Cardiac muscle cell (in vitro differentiated cells and primary cell): ENCODE results near the gene SLC9A9. TPM values are rescaled to one million over a fixed set of nuclear protein-coding genes. Genes with fewer than 3 reads are reported as not detected.

ENCODE experiments used
- DNase-seq, 2 donors: peaks; one replicate each; pipeline versions ENCODE4 v3.0.0 to v3.0.0-alpha.2; 2010 to 2017; ENCODE audit warnings: low read depth in 1 of 2, low spot score in 1 of 2
- H3K27ac ChIP-seq: fragments of 200-600 bp; sonication (generic); 2 replicates; pipeline ENCODE4 v1.5.1; 2016
- H3K27me3 ChIP-seq: fragments of 200-600 bp; sonication (generic); 2 replicates; pipeline ENCODE4 v1.6.0; 2016; ENCODE audit warnings: control low read depth
- H3K36me3 ChIP-seq: fragments of 200-600 bp; sonication (generic); 2 replicates; pipeline ENCODE4 v1.5.1; 2016; ENCODE audit warnings: control low read depth
- H3K4me1 ChIP-seq: fragments of 200-600 bp; sonication (generic); 2 replicates; pipeline ENCODE4 v1.8.1; 2017; ENCODE audit warnings: low read depth, mild to moderate bottlenecking, mixed run types
- H3K4me3 ChIP-seq: fragments of 200-600 bp; sonication (generic); 2 replicates; pipeline ENCODE4 v1.5.1; 2016; ENCODE audit warnings: mild to moderate bottlenecking
- H3K9me3 ChIP-seq: fragments of 200-600 bp; sonication (generic); 2 replicates; pipeline ENCODE4 v1.5.1; 2017; ENCODE audit warnings: low read depth, mild to moderate bottlenecking, control low read depth
- polyA plus RNA-seq: library from polyadenylated mRNA; unstranded; fragments of >200 nt; fragmentation: Nextera tagmentation; extraction: Ambion mirVana; gene quantifications from 2 replicates; pipeline ENCODE4 v1.2.1, GENCODE V29; 2016
- total RNA-seq: library from RNA; depleted of rRNA; stranded (reverse); fragments of >200 nt; gene quantifications from 2 replicates; pipeline ENCODE4 v1.2.3, GENCODE V29; 2016
- TF ChIP-seq, protein P1 (sequence below): IDR thresholded peaks from 2 replicates; pipeline ENCODE4 v1.5.1; 2012; ENCODE audit warnings: low read depth, mild to moderate bottlenecking, low read length

Gene SLC9A9
- total and polyA plus RNA-seq, 2 experiments from 2014 or later = 0.73 to 1.5 TPM

DNA sequence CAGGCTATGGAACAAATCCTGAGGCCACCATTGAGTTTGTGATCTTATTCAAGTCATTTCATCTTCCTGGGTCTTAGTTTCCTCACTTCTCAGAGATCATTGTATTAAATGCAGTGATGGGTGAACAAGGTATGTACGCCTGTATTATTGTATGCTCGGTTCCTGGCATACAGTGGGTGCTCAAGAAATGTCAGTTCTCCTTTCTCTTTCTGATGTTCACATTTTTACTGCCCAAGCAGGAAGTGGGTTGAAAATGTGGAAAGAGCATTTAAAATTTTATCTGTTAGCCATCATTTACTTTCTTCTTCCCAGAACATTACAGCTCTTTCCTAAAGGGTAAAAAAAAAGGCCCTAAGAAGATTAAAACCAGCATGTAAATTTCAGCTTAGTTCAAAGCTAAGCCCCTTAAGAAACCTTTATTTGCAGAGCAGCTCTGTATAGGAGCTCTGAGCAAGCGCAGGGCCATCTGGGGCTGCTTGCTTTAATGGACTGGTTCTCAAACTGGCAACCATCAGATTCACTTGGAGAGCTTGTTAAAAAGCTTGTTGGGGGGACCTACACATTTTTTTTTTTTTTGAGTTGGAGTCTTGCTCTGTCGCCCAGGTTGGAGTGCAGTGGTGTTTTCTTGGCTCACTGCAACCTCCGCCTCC is 549.3 kb downstream of the SLC9A9 start:
- no peak for DNase-seq
- no peaks in the 10 kb centered on the region for H3K9me3 ChIP-seq
- H3K4me1 ChIP-seq = peaks cover 14% of the 10 kb centered on the region
- no peak overlapping the region for H3K4me3 ChIP-seq
- H3K27ac ChIP-seq = no peak overlapping the region
- H3K36me3 ChIP-seq = no peaks in the 10 kb centered on the region
- no peaks in the 10 kb centered on the region for H3K27me3 ChIP-seq
- TF ChIP-seq, protein P1, sequence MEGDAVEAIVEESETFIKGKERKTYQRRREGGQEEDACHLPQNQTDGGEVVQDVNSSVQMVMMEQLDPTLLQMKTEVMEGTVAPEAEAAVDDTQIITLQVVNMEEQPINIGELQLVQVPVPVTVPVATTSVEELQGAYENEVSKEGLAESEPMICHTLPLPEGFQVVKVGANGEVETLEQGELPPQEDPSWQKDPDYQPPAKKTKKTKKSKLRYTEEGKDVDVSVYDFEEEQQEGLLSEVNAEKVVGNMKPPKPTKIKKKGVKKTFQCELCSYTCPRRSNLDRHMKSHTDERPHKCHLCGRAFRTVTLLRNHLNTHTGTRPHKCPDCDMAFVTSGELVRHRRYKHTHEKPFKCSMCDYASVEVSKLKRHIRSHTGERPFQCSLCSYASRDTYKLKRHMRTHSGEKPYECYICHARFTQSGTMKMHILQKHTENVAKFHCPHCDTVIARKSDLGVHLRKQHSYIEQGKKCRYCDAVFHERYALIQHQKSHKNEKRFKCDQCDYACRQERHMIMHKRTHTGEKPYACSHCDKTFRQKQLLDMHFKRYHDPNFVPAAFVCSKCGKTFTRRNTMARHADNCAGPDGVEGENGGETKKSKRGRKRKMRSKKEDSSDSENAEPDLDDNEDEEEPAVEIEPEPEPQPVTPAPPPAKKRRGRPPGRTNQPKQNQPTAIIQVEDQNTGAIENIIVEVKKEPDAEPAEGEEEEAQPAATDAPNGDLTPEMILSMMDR = no peak

DNA sequence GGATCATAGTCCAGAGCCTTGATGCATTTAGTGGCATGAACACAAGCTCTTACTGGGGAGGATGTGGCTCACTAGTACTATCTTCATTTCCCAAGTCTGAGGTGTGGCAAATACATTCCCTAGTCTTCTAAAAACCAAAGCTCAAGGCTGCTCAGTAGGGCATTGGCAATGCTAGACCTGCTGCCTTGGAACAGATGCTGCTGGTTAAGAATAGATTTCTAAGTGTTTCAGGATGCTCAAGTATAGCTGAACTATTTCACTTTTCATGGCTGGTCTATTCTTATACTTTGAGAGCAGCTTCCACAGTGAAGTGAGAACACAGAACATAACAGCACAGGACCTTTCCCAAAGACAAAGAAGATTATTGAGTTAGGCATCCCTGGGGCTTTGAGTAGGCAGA is 549.9 kb downstream of the SLC9A9 start:
- H3K4me1 ChIP-seq = peaks cover 19% of the 10 kb centered on the region
- no peak overlapping the region for H3K4me3 ChIP-seq
- H3K27me3 ChIP-seq = no peaks in the 10 kb centered on the region
- peak in 1 of 2 donors; percentile 32 for DNase-seq
- H3K9me3 ChIP-seq = no peaks in the 10 kb centered on the region
- TF ChIP-seq, protein P1 = no peak
- H3K36me3 ChIP-seq = no peaks in the 10 kb centered on the region
- no peak overlapping the region for H3K27ac ChIP-seq

DNA sequence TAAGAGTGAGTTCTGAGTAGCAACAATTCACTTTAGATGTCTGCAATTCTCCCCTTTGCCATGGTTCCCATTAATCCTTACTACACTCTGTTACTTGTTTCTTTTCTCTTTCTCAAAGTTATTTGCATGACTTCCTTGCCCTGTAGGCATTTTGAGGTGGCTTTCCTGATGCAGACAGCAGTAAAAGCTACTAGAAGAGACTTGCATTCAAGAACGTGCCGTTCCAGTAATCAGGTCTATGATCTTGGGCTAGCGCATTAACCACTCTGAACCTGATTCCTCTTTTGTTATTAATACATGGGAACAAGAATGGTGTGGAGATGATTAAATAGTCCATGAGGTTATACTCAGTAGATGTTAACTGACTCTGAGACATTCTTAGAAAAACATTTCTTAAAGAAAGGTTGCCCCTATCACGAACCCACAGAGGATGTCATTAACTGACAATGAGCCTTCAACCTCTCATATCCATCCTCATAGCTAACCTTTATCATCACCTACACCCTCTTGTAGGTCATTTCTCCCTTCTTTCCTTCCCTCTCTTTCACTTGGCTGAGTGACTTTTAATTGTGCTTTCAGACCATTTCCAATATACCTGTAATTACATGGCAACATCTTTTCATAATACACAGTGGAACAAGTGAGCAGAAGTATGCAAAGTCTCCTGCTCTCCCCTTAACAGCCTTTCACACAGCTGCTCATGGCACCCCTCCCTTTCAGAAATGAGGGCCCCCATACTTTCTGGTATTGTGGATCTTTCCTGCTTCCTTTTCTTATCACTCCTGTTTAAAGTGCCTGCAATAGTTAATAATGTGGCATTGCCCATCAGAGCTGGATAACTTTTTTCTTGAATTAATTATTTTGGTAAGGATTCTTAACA is 552.8 kb downstream of the SLC9A9 start:
- Histone ChIP-seq H3K4me1 (peaks cover 21% of the 10 kb centered on the region), H3K27me3 (no peaks in the 10 kb centered on the region), H3K36me3 (no peaks in the 10 kb centered on the region), H3K27ac (no peak overlapping the region), H3K9me3 (no peaks in the 10 kb centered on the region), H3K4me3 (no peak overlapping the region)
- no peak for DNase-seq
- TF ChIP-seq, protein P1 = no peak

DNA sequence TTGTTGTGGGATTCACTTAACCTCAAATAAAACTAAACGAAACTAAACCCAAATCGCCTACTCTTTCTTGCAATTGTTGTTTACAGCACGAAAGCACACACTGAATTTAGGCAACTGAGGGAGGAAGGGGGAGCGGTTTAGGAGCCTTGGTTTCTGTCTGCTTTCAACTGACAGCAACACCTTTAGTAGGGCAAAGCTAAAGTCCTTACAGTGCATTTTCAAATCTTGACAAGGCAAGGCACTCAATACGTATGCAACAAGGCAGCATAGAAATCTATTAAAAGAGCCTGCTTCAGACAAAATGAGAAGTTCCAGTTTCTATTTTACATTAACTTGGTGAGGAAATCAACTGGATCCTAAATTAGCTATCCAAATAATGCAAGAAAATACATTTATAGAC is 554.1 kb downstream of the SLC9A9 start:
- Histone ChIP-seq H3K36me3 (no peaks in the 10 kb centered on the region), H3K27ac (no peak overlapping the region), H3K4me3 (no peak overlapping the region), H3K9me3 (no peaks in the 10 kb centered on the region), H3K27me3 (no peaks in the 10 kb centered on the region), H3K4me1 (peaks cover 21% of the 10 kb centered on the region)
- DNase-seq = no peak
- TF ChIP-seq, protein P1 = no peak

DNA sequence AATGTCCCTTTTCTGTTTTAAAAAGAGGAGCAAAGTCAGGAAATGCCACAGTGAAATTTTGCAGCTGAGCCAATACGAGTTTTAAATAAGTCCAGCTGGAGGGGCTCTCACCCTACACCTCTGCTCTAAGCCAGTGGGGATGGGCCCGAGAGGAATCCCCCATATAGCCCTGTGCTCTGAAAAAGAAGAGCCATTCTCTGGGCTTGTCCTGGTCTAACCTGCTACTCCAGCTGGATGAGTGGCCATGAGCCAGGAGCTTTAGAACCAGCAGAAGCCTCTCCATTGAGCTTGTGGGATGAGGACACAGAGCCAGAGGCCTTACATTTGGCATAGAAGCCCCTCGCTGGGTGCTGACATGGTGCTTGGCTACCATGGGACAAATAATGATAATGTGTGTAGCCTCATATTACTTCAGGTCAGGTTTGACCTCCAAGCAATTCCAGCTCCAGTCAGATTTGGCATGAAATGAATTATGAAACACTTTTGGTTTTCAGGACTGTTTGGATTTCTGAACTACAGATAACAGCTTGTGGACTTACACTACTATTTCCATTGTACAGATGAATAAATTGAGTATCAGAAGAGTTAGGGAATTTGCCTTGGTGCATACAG is 556.3 kb downstream of the SLC9A9 start:
- Histone ChIP-seq H3K4me3 (no peak overlapping the region), H3K36me3 (no peaks in the 10 kb centered on the region), H3K27me3 (no peaks in the 10 kb centered on the region), H3K27ac (no peak overlapping the region), H3K4me1 (peaks cover 17% of the 10 kb centered on the region), H3K9me3 (no peaks in the 10 kb centered on the region)
- peak in 1 of 2 donors; percentile 47 for DNase-seq
- TF ChIP-seq, protein P1 = no peak
